ENCODE data around the gene NKAIN2. TPM values are rescaled to one million over a fixed set of nuclear protein-coding genes. Genes with fewer than 3 reads are reported as not detected.

The NKAIN2 gene
- total and polyA plus RNA-seq, 9 of the 15 experiments (the other 6 are each of a cell fraction or from before 2014, with no cell fraction given), result not detected

DNA sequence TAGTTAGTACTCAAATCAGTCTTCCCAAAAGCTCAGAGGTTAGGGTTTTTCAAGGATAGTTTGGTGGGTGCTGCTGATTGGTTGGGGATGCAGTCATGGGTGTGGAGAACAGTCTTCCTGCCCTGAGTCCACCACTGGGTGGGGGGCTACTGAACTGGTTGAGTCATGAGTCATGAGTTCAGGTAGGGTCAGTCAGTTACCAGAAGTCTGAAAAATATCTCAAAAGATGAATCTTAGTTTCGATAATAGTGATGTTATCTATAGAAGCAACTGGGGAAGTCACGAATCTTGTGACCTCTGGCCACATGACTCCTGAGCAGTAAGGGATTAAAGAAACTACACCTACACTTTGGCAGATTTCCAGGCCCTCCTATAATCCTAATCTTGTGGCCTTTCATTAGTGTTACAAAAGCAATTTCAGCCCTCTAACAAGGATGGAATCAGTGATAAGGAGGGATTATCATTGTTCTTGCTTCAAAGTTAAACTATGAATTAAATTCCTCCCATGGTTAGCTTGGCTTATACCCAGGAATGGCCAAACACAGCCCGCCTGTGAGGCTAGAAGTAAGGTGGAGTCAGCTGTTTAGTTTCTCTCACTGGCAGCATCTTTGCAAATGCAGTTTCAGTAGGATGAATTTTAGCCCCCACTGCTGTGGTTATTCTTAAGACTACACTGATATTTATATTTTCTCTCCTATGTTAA lies 33.3 kb upstream of the NKAIN2 start:
- Histone ChIP-seq H3K9me3 (replicated peaks; ENCODE audit: control insufficient read depth, insufficient read depth, low read depth, low read length) (no peaks in the 10 kb centered on the region; the same call in 1 of the 2 replicates), H3K4me3 (no peak overlapping the region), H3K9ac (ENCODE audit: insufficient read depth in 1 of 2, low read depth in 2 of 2, low read length in 2 of 2) (no peak overlapping the region), H3K4me1 (replicated peaks in 1 of 2; ENCODE audit: control insufficient read depth in 2 of 2, insufficient read depth in 2 of 2, low read length in 2 of 2) (no peaks in the 10 kb centered on the region), H3K27ac (ENCODE audit: extremely low read depth, low read depth, low read length) (no peak overlapping the region), H3K36me3 (ENCODE audit: control insufficient read depth, insufficient read depth, low read length) (no peaks in the 10 kb centered on the region), H3K27me3 (ENCODE audit: control insufficient read depth in 2 of 2, insufficient read depth in 2 of 2, low read length in 2 of 2) (no peaks in the 10 kb centered on the region), H4K20me1 (replicated peaks; ENCODE audit: control insufficient read depth, insufficient read depth, low read length) (no peaks in the 10 kb centered on the region), H3K4me2 (ENCODE audit: insufficient read depth, low read length) (no peak overlapping the region), H3K79me2 (ENCODE audit: control insufficient read depth, insufficient read depth, low read length) (no peaks in the 10 kb centered on the region), H3K9me1 (ENCODE audit: control insufficient read depth, insufficient read depth, low read length) (no peaks in the 10 kb centered on the region), H2AFZ (ENCODE audit: low read depth, low read length) (no peak overlapping the region)
- WGBS (ENCODE audit: insufficient coverage, low coverage, missing lambda C conversion rate), result 0% methylated on average over 3 of the region's 3 CpGs
- ChIA-PET CTCF (ENCODE audit: low intra/inter-chr PET ratio) (no interaction called here), POLR2A (no interaction called here)
- in situ Hi-C loops (cut with MboI), result no loop called here
- DNase-seq (ENCODE audit: extremely low read depth in 1 of 4, low spot score in 3 of 4), result no peak
- intact Hi-C loops (cut with micrococcal nuclease), result no loop called here
- no peak for TF ChIP-seq ZNF324 (CRISPR knock-in tag; IDR thresholded peaks at IDR 0.05)
- no peak for TF ChIP-seq MXD1 (CRISPR knock-in tag; IDR thresholded peaks at IDR 0.05; ENCODE audit: borderline replicate concordance, poor library complexity, severe bottlenecking)
- TF ChIP-seq ZNF444 (CRISPR knock-in tag; IDR thresholded peaks at IDR 0.05), result no peak
- TF ChIP-seq PHTF2 (CRISPR knock-in tag; IDR thresholded peaks at IDR 0.05), result no peak
- no peak for TF ChIP-seq ZBED1 (IDR thresholded peaks at IDR 0.05)
- no peak for TF ChIP-seq ZNF584 (CRISPR knock-in tag; IDR thresholded peaks at IDR 0.05; ENCODE audit: low read depth)
- TF ChIP-seq USF2 (CRISPR knock-in tag; IDR thresholded peaks at IDR 0.05), result no peak
- TF ChIP-seq C11orf30 (IDR thresholded peaks at IDR 0.05; ENCODE audit: low read depth), result no peak
- no peak for TF ChIP-seq FOXJ3 (CRISPR knock-in tag; IDR thresholded peaks at IDR 0.05)
- TF ChIP-seq STAT5A (IDR thresholded peaks at IDR 0.05; ENCODE audit: borderline replicate concordance, low read length), result no peak
- TF ChIP-seq PCBP1 (IDR thresholded peaks at IDR 0.05; ENCODE audit: low read depth, low read length, poor library complexity, severe bottlenecking), result no peak
- TF ChIP-seq NFRKB (IDR thresholded peaks at IDR 0.05; ENCODE audit: low read depth), result no peak
- TF ChIP-seq ZNF165 (CRISPR knock-in tag; IDR thresholded peaks at IDR 0.05; ENCODE audit: borderline replicate concordance), result no peak
- no peak for FAIRE-seq
- ATAC-seq, result no peak
- no TSS peak for BruUV-seq (replicated peaks)
